H1 (cell line): Measurements from ENCODE around the gene ITPR3. TPM values are rescaled to one million over a fixed set of nuclear protein-coding genes. Genes with fewer than 3 reads are reported as not detected.

Source experiments
- CTCF ChIA-PET: fragments of 300-600 bp; sonication (Branson Sonifier 250); formaldehyde crosslinking; loops from one replicate; lab custom pipeline; 2021; ENCODE audit not compliant: partially characterized antibody; lab: Charles Lee
- POLR2A ChIA-PET: fragments of 300-600 bp; sonication (Branson Sonifier 250); formaldehyde crosslinking; loops from one replicate; lab custom pipeline; 2021; ENCODE audit warnings: inconsistent platforms; ENCODE audit not compliant: partially characterized antibody; lab: Charles Lee
- DNase-seq, 2 experiments: peaks; one replicate each; pipeline versions ENCODE4 v3.0.0 to v3.0.0-alpha.2; 2010 to 2022; ENCODE audit warnings: low spot score in 2 of 2, low read depth in 1 of 2, mixed read lengths in 1 of 2
- FAIRE-seq: peaks from 2 replicates; lab custom pipeline; 2011; peaks lifted over from hg19 to GRCh38; lab: Jason Lieb, UNC
- H2AFZ ChIP-seq: 2 replicates; pipeline ENCODE4 v1.8.1; 2012; ENCODE audit warnings: low read length, inconsistent platforms
- H2AK5ac ChIP-seq: 2 replicates; pipeline ENCODE4 v1.6.1; 2013; ENCODE audit warnings: low read depth, low read length
- H2BK120ac ChIP-seq: replicated peaks from 2 replicates; pipeline ENCODE3; 2013; ENCODE audit warnings: low read depth, low read length, inconsistent platforms
- H2BK12ac ChIP-seq: 2 replicates; pipeline ENCODE4 v1.6.1; 2013; ENCODE audit warnings: low read depth, low read length
- H2BK15ac ChIP-seq: 2 replicates; pipeline ENCODE4 v1.6.1; 2013; ENCODE audit warnings: low read length
- H2BK20ac ChIP-seq: 2 replicates; pipeline ENCODE4 v1.6.1; 2013; ENCODE audit warnings: low read length
- H2BK5ac ChIP-seq: 2 replicates; pipeline ENCODE4 v1.6.1; 2013; ENCODE audit warnings: low read depth, low read length
- H3K14ac ChIP-seq: 2 replicates; pipeline ENCODE4 v1.6.1; 2013; ENCODE audit warnings: inconsistent platforms; ENCODE audit not compliant: insufficient read length
- H3K18ac ChIP-seq: 2 replicates; pipeline ENCODE4 v1.6.1; 2013; ENCODE audit warnings: low read length; ENCODE audit errors: extremely low read depth
- H3K23ac ChIP-seq: 2 replicates; pipeline ENCODE4 v1.6.1; 2013; ENCODE audit warnings: inconsistent platforms; ENCODE audit not compliant: insufficient read length
- H3K23me2 ChIP-seq: 2 replicates; pipeline ENCODE4 v1.6.1; 2013; ENCODE audit warnings: low read depth, low read length
- H3K27ac ChIP-seq: 2 replicates; pipeline ENCODE4 v1.6.1; 2011; ENCODE audit warnings: low read depth, low read length, inconsistent platforms
- H3K27me3 ChIP-seq, 4 experiments: replicated peaks in 1 of 4; 1 replicate in 1 of 4; 2 replicates in 3 of 4; pipeline versions ENCODE4 v1.6.1 to v1.8.1; 2011 to 2013; ENCODE audit warnings: low read length in 3 of 4, mild to moderate bottlenecking in 3 of 4, inconsistent platforms in 2 of 4, mixed read lengths in 2 of 4, moderate library complexity in 1 of 4; ENCODE audit not compliant: control insufficient read depth in 3 of 4, insufficient read depth in 3 of 4; ENCODE audit errors: extremely low read depth in 1 of 4
- H3K36me3 ChIP-seq, 4 experiments: 2 replicates each; pipeline versions ENCODE4 v1.6.1 to v1.8.1; 2011 to 2013; ENCODE audit warnings: mild to moderate bottlenecking in 4 of 4, low read length in 3 of 4, moderate library complexity in 2 of 4, control low read depth in 1 of 4, inconsistent platforms in 1 of 4; ENCODE audit not compliant: insufficient read depth in 4 of 4, control insufficient read depth in 2 of 4
- H3K4ac ChIP-seq: replicated peaks from 2 replicates; pipeline ENCODE3; 2013; ENCODE audit warnings: low read length, low read depth, mixed read lengths, inconsistent platforms; ENCODE audit not compliant: insufficient read length
- H3K4me1 ChIP-seq, 4 experiments: replicated peaks in 1 of 4; 1 replicate in 1 of 4; 2 replicates in 3 of 4; pipeline versions ENCODE4 v1.6.1 to v1.8.1; 2011 to 2013; ENCODE audit warnings: low read length in 3 of 4, inconsistent platforms in 2 of 4, mixed read lengths in 1 of 4; ENCODE audit not compliant: insufficient read depth in 4 of 4, control insufficient read depth in 3 of 4
- H3K4me2 ChIP-seq, 2 experiments: 2 replicates each; pipeline versions ENCODE4 v1.6.1 to v1.8.1; 2011 to 2013; ENCODE audit warnings: low read depth in 2 of 2, low read length in 2 of 2, control low read depth in 1 of 2, inconsistent platforms in 1 of 2, mild to moderate bottlenecking in 1 of 2; ENCODE audit not compliant: insufficient read depth in 1 of 2
- H3K4me3 ChIP-seq, 4 experiments: fragments of 200-600, 300-600 bp in 1 of 4; sonication (generic), shearing (Covaris generic), sonication (Bioruptor Twin) in 1 of 4; 2 replicates each; pipeline versions ENCODE4 v1.5.1 to v1.8.1; 2011 to 2016; ENCODE audit warnings: low read length in 4 of 4, low read depth in 3 of 4, control low read depth in 2 of 4, inconsistent platforms in 2 of 4, mild to moderate bottlenecking in 2 of 4, mixed read lengths in 1 of 4, moderate library complexity in 1 of 4; ENCODE audit not compliant: insufficient read depth in 2 of 4; ENCODE audit errors: extremely low read depth in 1 of 4
- H3K56ac ChIP-seq: replicated peaks from 2 replicates; pipeline ENCODE3; 2013; ENCODE audit warnings: low read depth, mild to moderate bottlenecking, mixed read lengths, low read length, inconsistent platforms; ENCODE audit not compliant: insufficient read length
- H3K79me1 ChIP-seq: 2 replicates; pipeline ENCODE4 v1.6.1; 2013; ENCODE audit warnings: low read depth, low read length, control low read depth
- H3K79me2 ChIP-seq, 2 experiments: 2 replicates each; pipeline versions ENCODE4 v1.6.1 to v1.8.1; 2012 to 2013; ENCODE audit warnings: low read length in 2 of 2, mild to moderate bottlenecking in 2 of 2, inconsistent platforms in 1 of 2; ENCODE audit not compliant: insufficient read depth in 2 of 2, control insufficient read depth in 1 of 2
- H3K9ac ChIP-seq, 4 experiments: replicated peaks in 1 of 4; 1 replicate in 1 of 4; 2 replicates in 3 of 4; pipeline versions ENCODE4 v1.6.1 to v1.8.1; 2011 to 2013; ENCODE audit warnings: low read depth in 3 of 4, low read length in 3 of 4, control low read depth in 2 of 4, mild to moderate bottlenecking in 2 of 4, moderate library complexity in 2 of 4, inconsistent platforms in 1 of 4; ENCODE audit errors: extremely low read depth in 1 of 4
- H3K9me3 ChIP-seq, 2 experiments: 2 replicates each; pipeline versions ENCODE4 v1.6.1 to v1.8.1; 2012 to 2013; ENCODE audit warnings: mild to moderate bottlenecking in 2 of 2, moderate library complexity in 2 of 2, control low read depth in 1 of 2, inconsistent platforms in 1 of 2, low read depth in 1 of 2, low read length in 1 of 2, mixed read lengths in 1 of 2; ENCODE audit not compliant: insufficient read depth in 2 of 2
- H4K20me1 ChIP-seq, 2 experiments: replicated peaks in 1 of 2; 2 replicates each; pipeline versions ENCODE3 to v1.8.1; 2011 to 2013; ENCODE audit warnings: inconsistent platforms in 2 of 2, low read length in 2 of 2, mild to moderate bottlenecking in 1 of 2; ENCODE audit not compliant: insufficient read depth in 2 of 2, control insufficient read depth in 1 of 2
- H4K5ac ChIP-seq: 2 replicates; pipeline ENCODE4 v1.6.1; 2013; ENCODE audit warnings: low read length, low read depth, mixed read lengths, inconsistent platforms; ENCODE audit not compliant: insufficient read length
- H4K8ac ChIP-seq: 2 replicates; pipeline ENCODE4 v1.8.0; 2013; ENCODE audit warnings: mild to moderate bottlenecking, moderate library complexity, low read length, inconsistent platforms; ENCODE audit not compliant: insufficient read depth; ENCODE audit errors: extremely low read depth
- H4K91ac ChIP-seq: replicated peaks from 2 replicates; pipeline ENCODE3; 2013; ENCODE audit warnings: low read length, mixed read lengths, inconsistent platforms; ENCODE audit not compliant: insufficient read length
- EGR1 ChIP-seq: IDR thresholded peaks from 2 replicates; pipeline ENCODE4 v1.6.1; 2011; ENCODE audit warnings: low read depth, low read length, borderline replicate concordance
- HDAC6 ChIP-seq: IDR thresholded peaks from one replicate; pipeline ENCODE4 v1.7.1; 2012; ENCODE audit warnings: low read depth, mild to moderate bottlenecking, inconsistent platforms, low read length, moderate library complexity
- KDM1A ChIP-seq: fragments of 200-600, 300-600 bp; sonication (generic); IDR thresholded peaks from 2 replicates; pipeline ENCODE4 v1.7.1; 2016; ENCODE audit warnings: mild to moderate bottlenecking, low read length, borderline replicate concordance
- KDM5A ChIP-seq: fragments of 200-600 bp; IDR thresholded peaks from 2 replicates; pipeline ENCODE4 v1.7.1; 2012; ENCODE audit warnings: mild to moderate bottlenecking, low read length, inconsistent platforms, mixed read lengths
- NRF1 ChIP-seq: IDR thresholded peaks from 2 replicates; pipeline ENCODE4 v1.6.1; 2011; ENCODE audit warnings: mild to moderate bottlenecking, low read depth, low read length, improper control_type of control experiment
- SIRT6 ChIP-seq: IDR thresholded peaks from one replicate; pipeline ENCODE4 v1.7.1; 2012; ENCODE audit warnings: low read length, inconsistent platforms
- SP1 ChIP-seq: IDR thresholded peaks from 2 replicates; pipeline ENCODE4 v1.6.1; 2011; ENCODE audit warnings: low read depth, low read length
- SP4 ChIP-seq: IDR thresholded peaks from 2 replicates; pipeline ENCODE4 v1.6.1; 2012; ENCODE audit warnings: low read length, inconsistent platforms
- TBP ChIP-seq: IDR thresholded peaks from 2 replicates; pipeline ENCODE4 v1.6.1; 2011; ENCODE audit warnings: low read depth, low read length, improper control_type of control experiment
- WGBS, 2 experiments: shearing (Covaris generic) in 1 of 2; methylation state at CpG; one replicate each; pipeline versions ENCODE4 v1.1.6 to v1.1.7; 2013 to 2015; ENCODE audit warnings: low lambda C conversion rate in 2 of 2, mixed read lengths in 2 of 2, inconsistent platforms in 1 of 2, low coverage in 1 of 2, missing lambda C conversion rate in 1 of 2; ENCODE audit not compliant: insufficient replicate concordance in 2 of 2, insufficient coverage in 1 of 2, insufficient read length in 1 of 2; ENCODE audit errors: extremely low coverage in 1 of 2, missing lambda C conversion rate in 1 of 2; 5-methylcytosine and 5-hydroxymethylcytosine counted together
- polyA plus RNA-seq, 7 experiments: library from polyadenylated mRNA; depleted of rRNA in 3 of 7; stranded (reverse) in 5 of 7; unstranded in 2 of 7; fragments of >200 nt in 5 of 7; fragments of 200-250 nt in 2 of 7; gene quantifications; 1 replicate in 5 of 7; 2 replicates in 1 of 7; 4 replicates in 1 of 7; pipeline versions ENCODE4 v1.2.1 to v1.2.3, GENCODE V29; 2011 to 2013; ENCODE audit warnings: missing spikeins in 2 of 7, mixed read lengths in 2 of 7
- total RNA-seq: library from RNA; stranded (reverse); fragmentation: NEBNext Ultra II Directional; extraction: Animal tissue kit (Norgen Biotek cat#: 25700); gene quantifications from 2 replicates; pipeline ENCODE4 v1.2.1, GENCODE V29; 2021

The ITPR3 gene
- total and polyA plus RNA-seq, 2 of the 8 experiments (the other 6 are each of a cell fraction or from before 2014, with no cell fraction given): 29.1 to 45.7 TPM

DNA sequence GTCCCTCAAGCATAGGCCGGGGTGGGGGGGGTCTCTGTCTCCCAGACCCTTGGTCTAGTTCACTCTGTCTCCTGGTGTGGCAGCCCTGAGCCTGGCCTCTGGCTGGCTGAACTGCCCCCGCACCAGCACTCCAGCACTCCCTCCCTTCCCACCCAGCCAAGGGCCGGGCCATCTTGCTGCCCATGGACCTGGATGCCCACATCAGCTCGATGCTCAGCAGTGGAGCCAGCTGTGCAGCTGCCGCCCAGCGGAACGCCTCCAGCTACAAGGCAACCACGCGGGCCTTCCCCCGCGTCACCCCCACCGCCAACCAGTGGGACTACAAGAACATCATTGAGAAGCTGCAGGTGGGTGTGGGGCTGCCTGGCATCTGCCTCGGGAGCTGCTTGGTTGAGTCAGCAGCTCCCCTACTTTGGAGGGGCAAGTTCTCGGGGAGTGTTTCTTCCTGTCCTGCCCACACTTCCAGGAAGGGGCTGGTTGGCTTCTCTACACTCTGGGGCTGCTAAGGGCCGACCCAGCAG is 62.0 kb downstream of the ITPR3 start:
- no peak overlapping the region for H3K4me2 ChIP-seq
- no peak overlapping the region for H2BK5ac ChIP-seq
- H3K18ac ChIP-seq: no peak overlapping the region
- H4K5ac ChIP-seq: no peak overlapping the region
- H4K8ac ChIP-seq: no peak overlapping the region
- H2BK15ac ChIP-seq: no peak overlapping the region
- H3K79me2 ChIP-seq: no peaks in the 10 kb centered on the region
- no peak overlapping the region for H3K23ac ChIP-seq
- H2AFZ ChIP-seq: no peak overlapping the region
- no peak overlapping the region for H3K27ac ChIP-seq
- H3K9me3 ChIP-seq: no peaks in the 10 kb centered on the region
- H2BK12ac ChIP-seq: no peak overlapping the region
- CTCF ChIA-PET: interaction anchor here (0.8 to 2.6 kb wide), 12 partner anchors 10 to 100 kb away, joined by 3 to 16 read pairs (median 4); no protein-coding TSS in a partner anchor
- TF ChIP-seq TBP: no peak
- no peak for TF ChIP-seq KDM1A
- no peak for TF ChIP-seq SP4
- TF ChIP-seq KDM5A: no peak
- no peak for TF ChIP-seq SP1
- TF ChIP-seq NRF1: no peak
- TF ChIP-seq SIRT6: no peak
- TF ChIP-seq HDAC6: no peak
- TF ChIP-seq EGR1: no peak
- TF ChIP-seq, all 59 proteins: peak for 0
- Histone ChIP-seq H2BK20ac (no peak overlapping the region), H2AK5ac (no peak overlapping the region), H2BK120ac (no peak overlapping the region), H3K4me1 (no peaks in the 10 kb centered on the region), H3K4ac (no peak overlapping the region), H3K9ac (no peak overlapping the region), H4K91ac (no peak overlapping the region), H3K56ac (no peak overlapping the region), H3K14ac (no peak overlapping the region), H4K20me1 (peaks cover 0 to 15% of the 10 kb centered on the region in 2 experiments), H3K79me1 (no peaks in the 10 kb centered on the region), H3K23me2 (no peaks in the 10 kb centered on the region), H3K27me3 (no peaks in the 10 kb centered on the region), H3K36me3 (peaks cover 12 to 59% (median 42%) of the 10 kb centered on the region in 4 experiments; a peak in 6 of 8 replicates), H3K4me3 (no peak overlapping the region)
- FAIRE-seq (no peak), DNase-seq (no peak)
- POLR2A ChIA-PET: interaction anchor here (0.8 to 1.5 kb wide), 4 partner anchors 10 to 27 kb away, joined by 3 to 5 read pairs (median 4); no protein-coding TSS in a partner anchor
- 98% methylated on average over 15 of the region's 15 CpGs; no CpG with 5 or more reads in 1 of the 2 experiments for WGBS, 2 experiments
